Upper lobe of left lung (tissue), 4 donors: ENCODE results near the gene TPD52L1.

Source experiments
- EP300 ChIP-seq, 4 donors: sonication (generic); formaldehyde crosslinking; IDR thresholded peaks; one replicate each; pipeline ENCODE4 v1.5.1; 2017; ENCODE audit warnings: antibody characterized with exemption in 4 of 4, control low read depth in 2 of 4
- POLR2A ChIP-seq, 4 donors: fragments of 450-650 bp; IDR thresholded peaks; one replicate each; pipeline ENCODE4 v1.5.1; 2016 to 2017; ENCODE audit warnings: antibody characterized with exemption in 4 of 4, mild to moderate bottlenecking in 2 of 4
- POLR2AphosphoS5 ChIP-seq, 2 donors: sonication (generic); formaldehyde crosslinking; IDR thresholded peaks; one replicate each; pipeline ENCODE4 v1.5.1; 2017; ENCODE audit warnings: antibody characterized with exemption in 2 of 2
- TF ChIP-seq, protein P1 (sequence below), 6 experiments: fragments of 450-650 bp in 4 of 6; fragments of 200-600 bp in 2 of 6; sonication (generic) in 2 of 6; IDR thresholded peaks; one replicate each; pipeline ENCODE4 v1.5.1; 2016 to 2019; ENCODE audit warnings: antibody characterized with exemption in 6 of 6

GRCh38 chr6:125232466-125232865, 78.9 kb downstream of the TPD52L1 start:
- no peak for TF ChIP-seq POLR2AphosphoS5 (IDR thresholded peaks at IDR 0.05)
- TF ChIP-seq, protein P1, sequence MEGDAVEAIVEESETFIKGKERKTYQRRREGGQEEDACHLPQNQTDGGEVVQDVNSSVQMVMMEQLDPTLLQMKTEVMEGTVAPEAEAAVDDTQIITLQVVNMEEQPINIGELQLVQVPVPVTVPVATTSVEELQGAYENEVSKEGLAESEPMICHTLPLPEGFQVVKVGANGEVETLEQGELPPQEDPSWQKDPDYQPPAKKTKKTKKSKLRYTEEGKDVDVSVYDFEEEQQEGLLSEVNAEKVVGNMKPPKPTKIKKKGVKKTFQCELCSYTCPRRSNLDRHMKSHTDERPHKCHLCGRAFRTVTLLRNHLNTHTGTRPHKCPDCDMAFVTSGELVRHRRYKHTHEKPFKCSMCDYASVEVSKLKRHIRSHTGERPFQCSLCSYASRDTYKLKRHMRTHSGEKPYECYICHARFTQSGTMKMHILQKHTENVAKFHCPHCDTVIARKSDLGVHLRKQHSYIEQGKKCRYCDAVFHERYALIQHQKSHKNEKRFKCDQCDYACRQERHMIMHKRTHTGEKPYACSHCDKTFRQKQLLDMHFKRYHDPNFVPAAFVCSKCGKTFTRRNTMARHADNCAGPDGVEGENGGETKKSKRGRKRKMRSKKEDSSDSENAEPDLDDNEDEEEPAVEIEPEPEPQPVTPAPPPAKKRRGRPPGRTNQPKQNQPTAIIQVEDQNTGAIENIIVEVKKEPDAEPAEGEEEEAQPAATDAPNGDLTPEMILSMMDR (IDR thresholded peaks at IDR 0.05), result no peak
- no peak for TF ChIP-seq POLR2A (IDR thresholded peaks at IDR 0.05)
- TF ChIP-seq EP300 (IDR thresholded peaks at IDR 0.05), result no peak
